HL-60/S4 (cell line): ENCODE results near the gene TMEM39B.
"Not testable (repeated sequence)": the region's sequence is repeated elsewhere in the genome, so short reads cannot be mapped to it uniquely, and the experiment has no call there.

Source experiments
- in situ Hi-C: fragments of 300-500 bp; cut with MboI; formaldehyde crosslinking; loops from 2 replicates; pipeline ENCODE4 v1.14.3; 2022; ENCODE audit warnings: low sequenced_read_pairs

Gene TMEM39B

GRCh38 chr1:32072622-32073298, at the start of gene TMEM39B:
TSS of gene TMEM39B (plus strand) at chr1:32072939. CDS start at chr1:32073048, 109 bp downstream.
- in situ Hi-C loops, result no loop called here

- in situ Hi-C loops, result no loop called here
Observed at GRCh38 chr1:32023351-32023750, 49.4 kb upstream of the TMEM39B start.

- in situ Hi-C loops, result no loop called here
Observed at GRCh38 chr1:32025515-32025914, 47.2 kb upstream of the TMEM39B start.

GRCh38 chr1:32028746-32029145, 44.0 kb upstream of the TMEM39B start:
- in situ Hi-C loops, result no loop called here

- in situ Hi-C loops, result no loop called here
Observed at GRCh38 chr1:32031578-32032274, 41.0 kb upstream of the TMEM39B start.

GRCh38 chr1:32032275-32032615, 40.5 kb upstream of the TMEM39B start:
- in situ Hi-C loops, result no loop called here

GRCh38 chr1:32035119-32035518, 37.6 kb upstream of the TMEM39B start:
- in situ Hi-C loops, result no loop called here

- in situ Hi-C loops, result no loop called here
Observed at GRCh38 chr1:32040711-32041110, 32.0 kb upstream of the TMEM39B start.

- in situ Hi-C loops, result no loop called here
Observed at GRCh38 chr1:32042330-32042729, 30.4 kb upstream of the TMEM39B start.

GRCh38 chr1:32044234-32044633, 28.5 kb upstream of the TMEM39B start:
- in situ Hi-C loops, result no loop called here

- in situ Hi-C loops, result no loop called here
Observed at GRCh38 chr1:32045772-32046171, 27.0 kb upstream of the TMEM39B start.

GRCh38 chr1:32047701-32048100, 25.0 kb upstream of the TMEM39B start:
- in situ Hi-C loops, result no loop called here

GRCh38 chr1:32048440-32048839, 24.3 kb upstream of the TMEM39B start:
- in situ Hi-C loops, result no loop called here

- in situ Hi-C loops, result no loop called here
Observed at GRCh38 chr1:32051706-32052105, 21.0 kb upstream of the TMEM39B start.

GRCh38 chr1:32052887-32053286, 19.9 kb upstream of the TMEM39B start:
- in situ Hi-C loops, result no loop called here

GRCh38 chr1:32055416-32055815, 17.3 kb upstream of the TMEM39B start:
- in situ Hi-C loops, result no loop called here

- in situ Hi-C loops, result no loop called here
Observed at GRCh38 chr1:32056598-32056997, 16.1 kb upstream of the TMEM39B start.

- in situ Hi-C loops, result no loop called here
Observed at GRCh38 chr1:32060914-32061313, 11.8 kb upstream of the TMEM39B start.

- in situ Hi-C loops, result no loop called here
Observed at GRCh38 chr1:32062867-32063230, 9.9 kb upstream of the TMEM39B start.

- in situ Hi-C loops, result no loop called here
Observed at GRCh38 chr1:32063261-32063681, 9.5 kb upstream of the TMEM39B start.

GRCh38 chr1:32065613-32066488, 6.9 kb upstream of the TMEM39B start:
- in situ Hi-C loops, result not testable (repeated sequence)

GRCh38 chr1:32066489-32066873, 6.3 kb upstream of the TMEM39B start:
- in situ Hi-C loops, result no loop called here
